ENCODE measurements around the gene PSD2. TPM values are rescaled to one million over a fixed set of nuclear protein-coding genes. Genes with fewer than 3 reads are reported as not detected.

The PSD2 gene
- total RNA-seq, 2 experiments from 2014 or later = 0.08 TPM; not detected in 1

DNA sequence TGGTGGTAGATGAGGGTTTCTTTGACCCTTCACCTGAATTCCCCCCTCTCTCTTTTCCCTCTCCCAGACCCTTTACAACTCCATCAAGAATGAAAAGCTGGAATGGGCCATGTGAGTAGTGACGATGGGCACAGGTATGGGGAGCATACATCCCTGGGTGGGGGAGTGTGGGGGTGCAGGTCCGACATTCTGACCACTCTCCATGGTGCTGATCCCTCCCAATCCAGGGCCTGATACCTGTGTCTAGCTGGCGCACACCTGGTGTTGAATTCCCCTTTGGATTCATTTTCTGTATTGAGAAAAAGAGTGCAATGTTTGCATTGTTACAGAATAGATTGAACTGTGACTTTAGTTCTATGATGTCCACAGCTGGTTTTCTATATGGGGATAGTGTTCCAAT, 40.0 kb downstream of the PSD2 start:
- intact Hi-C loops (cut with DNase I, micrococcal nuclease) = no loop called here
- Histone ChIP-seq H3K27ac (ENCODE audit: low read depth in 1 of 2, low read length in 2 of 2) (no peak overlapping the region), H3K36me3 (ENCODE audit: insufficient read depth, low read length) (no peaks in the 10 kb centered on the region), H3K9me3 (ENCODE audit: control insufficient read depth in 1 of 2, insufficient read depth in 1 of 2, low read length in 2 of 2) (no peaks in the 10 kb centered on the region), H3K27me3 (ENCODE audit: control insufficient read depth in 1 of 2, insufficient read depth in 2 of 2, low read length in 2 of 2) (peaks cover 16 to 19% of the 10 kb centered on the region in 2 experiments), H3K4me3 (ENCODE audit: low read length) (no peak overlapping the region), H3K4me1 (ENCODE audit: insufficient read depth, low read length) (no peaks in the 10 kb centered on the region)
- POLR2A ChIA-PET = no interaction called here
- Mint-ChIP-seq H3K36me3 (ENCODE audit: low read depth) (no peaks in the 10 kb centered on the region), H3K9me3 (no peaks in the 10 kb centered on the region), H3K27ac (no peak overlapping the region), H3K27me3 (peaks cover 32% of the 10 kb centered on the region), H3K4me1 (ENCODE audit: low read depth) (no peaks in the 10 kb centered on the region), H3K4me3 (no peak overlapping the region)
- TF ChIP-seq, protein P1, sequence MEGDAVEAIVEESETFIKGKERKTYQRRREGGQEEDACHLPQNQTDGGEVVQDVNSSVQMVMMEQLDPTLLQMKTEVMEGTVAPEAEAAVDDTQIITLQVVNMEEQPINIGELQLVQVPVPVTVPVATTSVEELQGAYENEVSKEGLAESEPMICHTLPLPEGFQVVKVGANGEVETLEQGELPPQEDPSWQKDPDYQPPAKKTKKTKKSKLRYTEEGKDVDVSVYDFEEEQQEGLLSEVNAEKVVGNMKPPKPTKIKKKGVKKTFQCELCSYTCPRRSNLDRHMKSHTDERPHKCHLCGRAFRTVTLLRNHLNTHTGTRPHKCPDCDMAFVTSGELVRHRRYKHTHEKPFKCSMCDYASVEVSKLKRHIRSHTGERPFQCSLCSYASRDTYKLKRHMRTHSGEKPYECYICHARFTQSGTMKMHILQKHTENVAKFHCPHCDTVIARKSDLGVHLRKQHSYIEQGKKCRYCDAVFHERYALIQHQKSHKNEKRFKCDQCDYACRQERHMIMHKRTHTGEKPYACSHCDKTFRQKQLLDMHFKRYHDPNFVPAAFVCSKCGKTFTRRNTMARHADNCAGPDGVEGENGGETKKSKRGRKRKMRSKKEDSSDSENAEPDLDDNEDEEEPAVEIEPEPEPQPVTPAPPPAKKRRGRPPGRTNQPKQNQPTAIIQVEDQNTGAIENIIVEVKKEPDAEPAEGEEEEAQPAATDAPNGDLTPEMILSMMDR (IDR thresholded peaks at IDR 0.05) = no peak
- CTCF ChIA-PET = no interaction called here
- ATAC-seq (ENCODE audit: poor library complexity) (no peak), DNase-seq (no peak)

DNA sequence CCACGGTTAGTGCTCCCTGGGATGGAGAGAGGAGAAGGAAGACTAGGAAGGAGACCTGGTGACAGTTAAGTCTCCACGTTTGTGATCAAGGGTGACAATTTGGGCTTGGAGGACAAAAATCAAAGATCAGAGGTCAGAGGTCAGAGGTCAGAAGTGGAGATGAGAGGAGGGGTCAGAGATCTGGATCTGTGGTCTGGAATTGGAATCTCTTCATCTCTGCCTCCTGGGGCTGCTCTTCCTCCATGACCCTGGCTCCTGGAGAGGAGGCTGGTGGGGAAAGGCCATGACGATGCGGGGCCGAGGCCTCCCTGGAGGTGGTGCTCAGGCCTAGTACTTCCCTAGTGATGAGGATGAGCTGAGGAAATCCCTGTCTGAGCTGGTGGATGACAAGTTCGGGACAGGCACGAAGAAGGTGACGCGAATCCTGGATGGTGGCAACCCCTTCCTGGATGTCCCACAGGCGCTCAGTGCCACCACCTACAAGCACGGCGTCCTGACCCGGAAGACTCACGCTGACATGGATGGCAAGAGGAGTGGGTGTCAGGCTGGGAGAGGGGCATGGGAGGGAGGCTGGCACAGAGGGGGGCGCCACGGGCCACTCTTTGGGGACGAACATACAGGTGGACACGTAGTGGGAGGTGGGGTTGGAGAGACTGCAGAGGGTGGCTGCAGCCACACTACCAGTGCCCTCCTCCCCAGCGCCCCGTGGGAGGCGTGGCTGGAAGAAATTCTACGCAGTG, 41.0 kb downstream of the PSD2 start:
- Mint-ChIP-seq H3K36me3 (ENCODE audit: low read depth) (no peaks in the 10 kb centered on the region), H3K27me3 (peaks cover 36% of the 10 kb centered on the region), H3K9me3 (no peaks in the 10 kb centered on the region), H3K4me1 (ENCODE audit: low read depth) (no peaks in the 10 kb centered on the region), H3K27ac (no peak overlapping the region), H3K4me3 (no peak overlapping the region)
- ChIA-PET POLR2A (no interaction called here), CTCF (no interaction called here)
- no peaks in the 10 kb centered on the region for H3K36me3 ChIP-seq (ENCODE audit: insufficient read depth, low read length)
- no peak for ATAC-seq (ENCODE audit: poor library complexity)
- H3K27me3 ChIP-seq (ENCODE audit: control insufficient read depth in 1 of 2, insufficient read depth in 2 of 2, low read length in 2 of 2) = peaks cover 16 to 19% of the 10 kb centered on the region in 2 experiments
- no peaks in the 10 kb centered on the region for H3K9me3 ChIP-seq (ENCODE audit: control insufficient read depth in 1 of 2, insufficient read depth in 1 of 2, low read length in 2 of 2)
- no peak overlapping the region for H3K4me3 ChIP-seq (ENCODE audit: low read length)
- intact Hi-C loops (cut with DNase I, micrococcal nuclease) = no loop called here
- H3K4me1 ChIP-seq (ENCODE audit: insufficient read depth, low read length) = no peaks in the 10 kb centered on the region
- no peak for DNase-seq
- TF ChIP-seq, protein P1 (IDR thresholded peaks at IDR 0.05) = no peak
- H3K27ac ChIP-seq (ENCODE audit: low read depth in 1 of 2, low read length in 2 of 2) = no peak overlapping the region

DNA sequence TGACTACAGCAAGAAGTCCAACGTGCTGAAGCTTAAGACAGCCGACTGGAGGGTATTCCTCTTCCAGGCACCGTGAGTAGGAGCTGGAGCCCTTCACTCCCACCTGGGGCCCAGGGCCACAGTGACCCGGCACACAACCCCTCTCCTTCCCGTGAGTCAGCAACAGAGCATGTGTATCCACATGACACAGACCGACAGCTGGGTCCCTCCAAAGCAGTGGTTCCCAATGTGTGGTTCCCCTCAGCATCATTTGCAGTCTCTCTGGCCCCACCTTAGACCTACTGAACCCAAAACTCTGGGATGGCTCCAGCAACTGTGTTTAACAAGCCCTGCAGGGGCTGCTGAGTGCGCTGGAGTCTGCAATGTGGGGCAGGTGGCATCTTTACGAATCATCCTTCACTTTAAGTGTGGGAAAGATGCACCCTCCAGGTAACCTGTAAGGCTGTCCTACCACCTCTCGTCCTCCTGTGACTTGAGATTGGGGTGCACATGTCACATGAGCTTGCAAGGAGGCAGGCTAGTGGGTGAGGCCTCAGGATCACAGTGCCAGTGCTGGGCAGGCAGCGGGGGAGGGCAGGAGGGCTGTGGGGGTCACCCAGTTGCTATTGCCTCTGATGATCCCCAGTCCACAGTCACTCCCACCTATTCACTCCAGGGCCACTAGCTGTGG, 42.2 kb downstream of the PSD2 start:
- Mint-ChIP-seq H3K36me3 (ENCODE audit: low read depth) (no peaks in the 10 kb centered on the region), H3K4me1 (ENCODE audit: low read depth) (no peaks in the 10 kb centered on the region), H3K27ac (no peak overlapping the region), H3K9me3 (no peaks in the 10 kb centered on the region), H3K27me3 (peaks cover 39% of the 10 kb centered on the region), H3K4me3 (no peak overlapping the region)
- CTCF ChIA-PET = no interaction called here
- no peak overlapping the region for H3K4me3 ChIP-seq (ENCODE audit: low read length)
- TF ChIP-seq, protein P1 (IDR thresholded peaks at IDR 0.05) = no peak
- H3K36me3 ChIP-seq (ENCODE audit: insufficient read depth, low read length) = no peaks in the 10 kb centered on the region
- no peak overlapping the region for H3K27ac ChIP-seq (ENCODE audit: low read depth in 1 of 2, low read length in 2 of 2)
- intact Hi-C loops (cut with DNase I, micrococcal nuclease) = no loop called here
- peaks cover 9 to 16% of the 10 kb centered on the region in 2 experiments for H3K27me3 ChIP-seq (ENCODE audit: control insufficient read depth in 1 of 2, insufficient read depth in 2 of 2, low read length in 2 of 2)
- ATAC-seq (ENCODE audit: poor library complexity) (no peak), DNase-seq (no peak)
- H3K4me1 ChIP-seq (ENCODE audit: insufficient read depth, low read length) = no peaks in the 10 kb centered on the region
- H3K9me3 ChIP-seq (ENCODE audit: control insufficient read depth in 1 of 2, insufficient read depth in 1 of 2, low read length in 2 of 2) = no peaks in the 10 kb centered on the region
- POLR2A ChIA-PET = no interaction called here
